SU-DHL-6 (cell line): Measurements from ENCODE around the gene C13orf46.

Experiments used
- H2AFZ ChIP-seq: fragments of 200-600 bp; sonication (generic); 2 replicates; pipeline ENCODE4 v1.6.1; 2014; ENCODE audit warnings: low read depth, mild to moderate bottlenecking, moderate library complexity, mixed read lengths, antibody characterized with exemption, low read length; ENCODE audit not compliant: severe bottlenecking
- H3F3A ChIP-seq: fragments of 200-600 bp; shearing (Covaris generic); 2 replicates; pipeline ENCODE4 v1.6.0; 2016; ENCODE audit warnings: antibody characterized with exemption, mild to moderate bottlenecking; ENCODE audit not compliant: insufficient read depth
- H3K27ac ChIP-seq: fragments of 200-600 bp; sonication (generic); 2 replicates; pipeline ENCODE4 v1.5.1; 2016; ENCODE audit warnings: low read depth, mild to moderate bottlenecking, low read length, moderate library complexity, mixed read lengths
- H3K27me3 ChIP-seq: fragments of 200-600 bp; sonication (generic), shearing (Covaris generic); 2 replicates; pipeline ENCODE4 v1.6.0; 2014; ENCODE audit warnings: mild to moderate bottlenecking, low read length
- H3K36me3 ChIP-seq: fragments of 200-600 bp; sonication (generic); 2 replicates; pipeline ENCODE4 v1.6.1; 2014; ENCODE audit warnings: mild to moderate bottlenecking, low read length, mixed read lengths
- H3K4me2 ChIP-seq: fragments of 300-600, 200-600 bp; shearing (Covaris generic), sonication (generic); 2 replicates; pipeline ENCODE4 v1.6.0; 2014; ENCODE audit warnings: low read length, low read depth, mild to moderate bottlenecking; ENCODE audit not compliant: poor library complexity, severe bottlenecking
- H3K4me3 ChIP-seq: fragments of 200-600 bp; sonication (generic); 2 replicates; pipeline ENCODE4 v1.5.1; 2014; ENCODE audit warnings: antibody characterized with exemption, low read length, mild to moderate bottlenecking, mixed read lengths; ENCODE audit not compliant: insufficient read depth, poor library complexity, severe bottlenecking
- H3K79me2 ChIP-seq: fragments of 200-600 bp; sonication (generic); 2 replicates; pipeline ENCODE4 v1.6.1; 2014; ENCODE audit warnings: mild to moderate bottlenecking, low read length, moderate library complexity; ENCODE audit not compliant: insufficient read depth
- H3K9ac ChIP-seq: fragments of 200-600 bp; sonication (generic); 2 replicates; pipeline ENCODE4 v1.7.0; 2014; ENCODE audit warnings: mild to moderate bottlenecking, low read length
- H3K9me2 ChIP-seq: fragments of 200-600 bp; sonication (generic); replicated peaks from 2 replicates; pipeline ENCODE4 v1.6.1; 2014; ENCODE audit warnings: low read length; ENCODE audit not compliant: insufficient read depth
- H3K9me3 ChIP-seq: fragments of 200-600 bp; sonication (generic); 2 replicates; pipeline ENCODE4 v1.6.1; 2014; ENCODE audit warnings: low read length, mixed read lengths; ENCODE audit not compliant: insufficient read depth
- H4K20me1 ChIP-seq: fragments of 200-600 bp; sonication (generic); 2 replicates; pipeline ENCODE4 v1.6.1; 2014; ENCODE audit warnings: low read depth, mild to moderate bottlenecking, antibody characterized with exemption, low read length, moderate library complexity, mixed read lengths
- EZH2phosphoT487 ChIP-seq: fragments of 200-600 bp; sonication (generic), shearing (Covaris generic); conservative IDR thresholded peaks from 2 replicates; pipeline ENCODE4 v1.6.1; 2018; ENCODE audit warnings: mild to moderate bottlenecking, antibody characterized with exemption, low read length, moderate library complexity, mixed read lengths
- TF ChIP-seq, protein P1 (sequence below): fragments of 200-600 bp; sonication (generic); IDR thresholded peaks from one replicate; pipeline ENCODE4 v1.5.1; 2017; ENCODE audit warnings: antibody characterized with exemption, mild to moderate bottlenecking, low read length, moderate library complexity; ENCODE audit not compliant: insufficient read depth, poor library complexity, severe bottlenecking

Gene C13orf46

DNA sequence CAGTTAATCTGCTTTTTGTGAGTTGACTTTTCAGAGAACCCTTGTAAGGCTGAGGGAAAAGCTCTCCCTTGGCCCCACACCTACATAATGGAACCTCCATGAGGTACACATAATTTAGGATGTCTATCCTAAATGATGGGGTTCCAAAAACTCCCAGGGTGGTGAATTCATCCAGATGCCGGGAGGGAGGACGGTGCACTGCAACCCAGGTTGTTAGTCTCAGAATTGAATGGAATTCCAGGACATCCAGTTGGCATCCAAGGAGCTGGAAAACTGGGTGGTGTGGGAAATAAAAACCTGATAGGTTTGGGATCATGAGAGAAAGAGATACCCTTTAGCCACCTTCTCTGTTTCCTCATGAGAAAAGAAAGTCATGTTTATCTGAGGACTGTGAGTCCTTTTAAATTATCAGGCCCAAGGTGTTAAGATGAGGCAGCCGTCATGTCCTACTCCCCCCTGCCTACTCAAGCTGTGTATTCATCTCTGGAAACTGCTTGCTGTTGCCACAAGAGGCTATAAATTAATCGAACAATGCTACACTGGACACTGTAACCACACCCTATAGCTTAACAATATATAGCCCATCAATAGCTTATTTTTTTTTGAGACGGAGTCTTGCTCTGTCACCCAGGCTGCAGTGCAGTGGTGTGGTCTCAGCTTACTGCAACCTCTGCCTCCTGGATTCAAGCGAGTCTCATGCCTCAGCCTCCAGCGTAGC lies 49.5 kb downstream of the C13orf46 start:
- H3K79me2 ChIP-seq, result no peaks in the 10 kb centered on the region
- no peaks in the 10 kb centered on the region for H3K9me2 ChIP-seq
- no peak overlapping the region for H2AFZ ChIP-seq
- no peaks in the 10 kb centered on the region for H3K36me3 ChIP-seq
- H3K9me3 ChIP-seq, result peaks cover 4% of the 10 kb centered on the region; the same call in 1 of the 2 replicates
- H3F3A ChIP-seq, result no peaks in the 10 kb centered on the region
- TF ChIP-seq, protein P1, sequence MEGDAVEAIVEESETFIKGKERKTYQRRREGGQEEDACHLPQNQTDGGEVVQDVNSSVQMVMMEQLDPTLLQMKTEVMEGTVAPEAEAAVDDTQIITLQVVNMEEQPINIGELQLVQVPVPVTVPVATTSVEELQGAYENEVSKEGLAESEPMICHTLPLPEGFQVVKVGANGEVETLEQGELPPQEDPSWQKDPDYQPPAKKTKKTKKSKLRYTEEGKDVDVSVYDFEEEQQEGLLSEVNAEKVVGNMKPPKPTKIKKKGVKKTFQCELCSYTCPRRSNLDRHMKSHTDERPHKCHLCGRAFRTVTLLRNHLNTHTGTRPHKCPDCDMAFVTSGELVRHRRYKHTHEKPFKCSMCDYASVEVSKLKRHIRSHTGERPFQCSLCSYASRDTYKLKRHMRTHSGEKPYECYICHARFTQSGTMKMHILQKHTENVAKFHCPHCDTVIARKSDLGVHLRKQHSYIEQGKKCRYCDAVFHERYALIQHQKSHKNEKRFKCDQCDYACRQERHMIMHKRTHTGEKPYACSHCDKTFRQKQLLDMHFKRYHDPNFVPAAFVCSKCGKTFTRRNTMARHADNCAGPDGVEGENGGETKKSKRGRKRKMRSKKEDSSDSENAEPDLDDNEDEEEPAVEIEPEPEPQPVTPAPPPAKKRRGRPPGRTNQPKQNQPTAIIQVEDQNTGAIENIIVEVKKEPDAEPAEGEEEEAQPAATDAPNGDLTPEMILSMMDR, result no peak
- TF ChIP-seq EZH2phosphoT487, result no peak
- no peaks in the 10 kb centered on the region for H4K20me1 ChIP-seq
- H3K9ac ChIP-seq, result no peak overlapping the region
- no peak overlapping the region for H3K4me2 ChIP-seq
- no peak overlapping the region for H3K27ac ChIP-seq
- H3K27me3 ChIP-seq, result no peaks in the 10 kb centered on the region
- H3K4me3 ChIP-seq, result no peak overlapping the region

DNA sequence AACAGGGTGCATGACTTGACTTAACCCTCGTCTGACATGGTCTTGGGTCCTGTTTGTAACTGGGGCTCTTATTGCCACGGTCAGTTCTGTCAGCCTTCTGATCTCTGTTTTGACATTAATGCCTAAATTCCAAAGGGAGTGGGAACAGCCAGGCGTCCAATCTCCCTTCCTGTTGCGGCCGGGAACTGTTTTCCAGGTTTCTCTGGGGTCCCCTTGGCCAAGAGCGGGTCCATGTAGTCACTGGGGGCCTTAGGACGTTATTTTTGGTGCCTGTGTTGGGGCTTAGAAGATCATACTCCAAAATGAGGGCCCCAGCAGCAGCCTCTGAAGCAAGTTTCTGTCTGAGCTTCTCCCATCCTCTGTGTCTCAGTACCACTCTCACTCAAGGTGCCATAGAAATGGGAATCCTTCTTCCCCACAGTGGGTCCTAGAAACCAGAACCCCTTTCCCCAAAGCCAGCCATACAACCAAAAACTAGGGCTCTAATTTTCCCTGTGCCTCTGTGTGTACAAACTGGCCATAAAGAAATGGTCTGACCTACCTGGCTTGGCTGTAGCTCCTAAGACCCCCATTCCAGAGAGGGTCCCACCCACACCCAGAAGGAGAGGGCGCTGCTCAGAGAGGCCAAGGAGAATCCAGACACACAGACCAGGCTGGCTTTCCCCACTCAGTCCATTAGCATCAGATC lies 50.4 kb downstream of the C13orf46 start:
- Histone ChIP-seq H3K27me3 (no peaks in the 10 kb centered on the region), H3K79me2 (no peaks in the 10 kb centered on the region), H2AFZ (no peak overlapping the region), H3K4me2 (no peak overlapping the region), H4K20me1 (no peaks in the 10 kb centered on the region), H3K27ac (no peak overlapping the region), H3K36me3 (no peaks in the 10 kb centered on the region), H3K9ac (no peak overlapping the region), H3K9me2 (no peaks in the 10 kb centered on the region), H3K4me3 (no peak overlapping the region), H3F3A (no peaks in the 10 kb centered on the region), H3K9me3 (peaks cover 4% of the 10 kb centered on the region; the same call in 1 of the 2 replicates)
- TF ChIP-seq EZH2phosphoT487, result no peak
- TF ChIP-seq, protein P1, result no peak

DNA sequence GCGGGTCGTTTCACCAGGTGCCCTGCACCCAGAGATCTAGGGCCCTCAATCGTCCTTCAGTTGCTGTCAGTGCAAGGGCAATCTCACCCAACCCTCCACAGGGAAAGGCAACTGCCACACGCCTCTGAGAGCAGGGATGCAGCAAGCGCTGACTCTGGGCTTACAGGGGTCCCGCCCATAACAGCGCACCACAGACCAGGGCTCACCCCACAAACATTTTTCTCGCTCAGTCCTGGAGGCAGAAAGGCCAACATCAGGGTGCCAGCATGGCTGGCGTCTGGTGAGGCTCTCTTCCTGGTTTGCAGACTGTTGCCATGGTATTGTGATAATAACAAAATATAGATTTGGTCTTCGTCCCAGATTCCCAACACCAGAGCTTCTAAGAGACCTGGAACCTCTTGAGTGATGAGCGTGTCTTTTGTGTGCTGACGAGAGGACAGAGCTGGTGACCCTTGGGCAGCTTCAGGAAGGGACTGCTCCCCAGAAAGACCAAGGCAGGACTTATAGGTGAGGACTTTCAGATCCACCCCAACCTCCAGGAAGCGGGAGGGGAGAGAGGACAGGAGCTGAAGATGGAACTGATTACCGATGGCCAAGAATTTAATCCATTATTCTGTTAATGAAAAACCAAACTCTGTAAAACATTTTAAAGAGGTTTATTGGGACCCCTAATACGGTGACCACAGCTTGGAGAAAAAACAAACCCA lies 51.3 kb downstream of the C13orf46 start:
- no peak overlapping the region for H3K4me2 ChIP-seq

More for the DNA sequence above, 51.3 kb downstream of the C13orf46 start:
- Histone ChIP-seq H3K9ac (no peak overlapping the region), H3K27me3 (no peaks in the 10 kb centered on the region), H3K9me2 (no peaks in the 10 kb centered on the region), H4K20me1 (no peaks in the 10 kb centered on the region), H3K27ac (no peak overlapping the region), H3F3A (no peaks in the 10 kb centered on the region), H3K36me3 (no peaks in the 10 kb centered on the region), H2AFZ (no peak overlapping the region), H3K79me2 (no peaks in the 10 kb centered on the region), H3K9me3 (peaks cover 4% of the 10 kb centered on the region; the same call in 1 of the 2 replicates), H3K4me3 (no peak overlapping the region)
- TF ChIP-seq, protein P1, result no peak
- TF ChIP-seq EZH2phosphoT487, result no peak
